H9 (cell line): Measurements from ENCODE around the gene DBNL. TPM values are rescaled to one million over a fixed set of nuclear protein-coding genes. Genes with fewer than 3 reads are reported as not detected.

Experiments
- DNase-seq: peaks from one replicate; pipeline ENCODE4 v3.0.0-alpha.2; 2017
- H2AFZ ChIP-seq: one replicate; pipeline ENCODE4 v1.6.1; 2013; ENCODE audit warnings: mild to moderate bottlenecking, low read length, control low read depth, moderate library complexity
- H2AK5ac ChIP-seq: 2 replicates; pipeline ENCODE4 v1.6.1; 2013; ENCODE audit warnings: low read length, control low read depth, mixed read lengths; ENCODE audit not compliant: insufficient read length
- H2BK120ac ChIP-seq: one replicate; pipeline ENCODE4 v1.6.1; 2013; ENCODE audit warnings: low read depth, mild to moderate bottlenecking, low read length, control low read depth, inconsistent platforms; ENCODE audit not compliant: poor library complexity, severe bottlenecking
- H2BK12ac ChIP-seq: 2 replicates; pipeline ENCODE4 v1.6.1; 2013; ENCODE audit warnings: low read length, control low read depth, mixed read lengths, low read depth; ENCODE audit not compliant: insufficient read length
- H2BK15ac ChIP-seq: 2 replicates; pipeline ENCODE4 v1.6.1; 2013; ENCODE audit warnings: low read depth, low read length, control low read depth
- H2BK20ac ChIP-seq: one replicate; pipeline ENCODE4 v1.6.1; 2013; ENCODE audit warnings: low read depth, mild to moderate bottlenecking, low read length, control low read depth, inconsistent platforms; ENCODE audit not compliant: poor library complexity, severe bottlenecking
- H2BK5ac ChIP-seq: 2 replicates; pipeline ENCODE4 v1.6.1; 2013; ENCODE audit warnings: low read length, control low read depth, mixed read lengths; ENCODE audit not compliant: insufficient read length
- H3K14ac ChIP-seq: 2 replicates; pipeline ENCODE4 v1.6.1; 2013; ENCODE audit warnings: low read length, control low read depth; ENCODE audit not compliant: insufficient read depth
- H3K18ac ChIP-seq: 2 replicates; pipeline ENCODE4 v1.6.1; 2013; ENCODE audit warnings: low read depth, mild to moderate bottlenecking, mixed read lengths, low read length, control low read depth; ENCODE audit not compliant: insufficient read length
- H3K23ac ChIP-seq: 2 replicates; pipeline ENCODE4 v1.6.1; 2013; ENCODE audit warnings: low read length, control low read depth, mixed read lengths, low read depth; ENCODE audit not compliant: insufficient read length
- H3K23me2 ChIP-seq: 2 replicates; pipeline ENCODE4 v1.6.1; 2013; ENCODE audit warnings: low read depth, mild to moderate bottlenecking, mixed read lengths, low read length, control low read depth; ENCODE audit not compliant: insufficient read length, poor library complexity, severe bottlenecking
- H3K27ac ChIP-seq: 2 replicates; pipeline ENCODE4 v1.5.1; 2013; ENCODE audit warnings: low read length, control low read depth, mixed read lengths, low read depth; ENCODE audit not compliant: insufficient read length
- H3K27me3 ChIP-seq: 2 replicates; pipeline ENCODE4 v1.6.1; 2013; ENCODE audit warnings: low read length, control low read depth, inconsistent platforms; ENCODE audit not compliant: insufficient read depth
- H3K4ac ChIP-seq: 2 replicates; pipeline ENCODE4 v1.6.1; 2013; ENCODE audit warnings: low read depth, mild to moderate bottlenecking, control low read depth, inconsistent platforms, low read length, moderate library complexity
- H3K4me1 ChIP-seq: 2 replicates; pipeline ENCODE4 v1.6.1; 2013; ENCODE audit warnings: low read length, control low read depth, inconsistent platforms; ENCODE audit not compliant: insufficient read depth
- H3K4me2 ChIP-seq: 2 replicates; pipeline ENCODE4 v1.6.1; 2013; ENCODE audit warnings: low read length, control low read depth, mixed read lengths; ENCODE audit not compliant: insufficient read length, insufficient read depth
- H3K56ac ChIP-seq: 2 replicates; pipeline ENCODE4 v1.6.1; 2013; ENCODE audit warnings: low read depth, mild to moderate bottlenecking, mixed read lengths, low read length, control low read depth; ENCODE audit not compliant: insufficient read length
- H3K79me1 ChIP-seq: 2 replicates; pipeline ENCODE4 v1.6.1; 2013; ENCODE audit warnings: low read depth, mild to moderate bottlenecking, moderate library complexity, low read length, control low read depth, inconsistent platforms; ENCODE audit not compliant: insufficient read depth, poor library complexity, severe bottlenecking
- H3K79me2 ChIP-seq: 2 replicates; pipeline ENCODE4 v1.6.1; 2013; ENCODE audit warnings: low read length, control low read depth, inconsistent platforms; ENCODE audit not compliant: insufficient read depth
- H3K9ac ChIP-seq: 2 replicates; pipeline ENCODE4 v1.6.1; 2013; ENCODE audit warnings: low read length, control low read depth, mixed read lengths; ENCODE audit not compliant: insufficient read length; ENCODE audit errors: extremely low read depth
- H3K9me3 ChIP-seq: one replicate; pipeline ENCODE4 v1.6.1; 2013; ENCODE audit warnings: low read depth, low read length, inconsistent platforms; ENCODE audit not compliant: control insufficient read depth
- H3T11ph ChIP-seq: one replicate; pipeline ENCODE4 v1.6.1; 2013; ENCODE audit warnings: mild to moderate bottlenecking, low read length, control low read depth, inconsistent platforms
- H4K20me1 ChIP-seq: one replicate; pipeline ENCODE4 v1.6.1; 2013; ENCODE audit not compliant: control insufficient read depth, insufficient read length, insufficient read depth
- H4K5ac ChIP-seq: 2 replicates; pipeline ENCODE4 v1.6.1; 2013; ENCODE audit warnings: low read depth, mild to moderate bottlenecking, mixed read lengths, low read length, control low read depth; ENCODE audit not compliant: insufficient read length
- H4K8ac ChIP-seq: replicated peaks from 2 replicates; pipeline ENCODE4 v1.6.1; 2013; ENCODE audit warnings: low read length, control low read depth, mixed read lengths, low read depth; ENCODE audit not compliant: insufficient read length
- H4K91ac ChIP-seq: 2 replicates; pipeline ENCODE4 v1.6.1; 2013; ENCODE audit warnings: low read depth, mild to moderate bottlenecking, moderate library complexity, mixed read lengths, low read length, control low read depth; ENCODE audit not compliant: insufficient read length
- H3K27ac Mint-ChIP-seq, 3 experiments: 2 replicates in 2 of 3; 3 replicates in 1 of 3; pipeline ENCODE4 v1.8.0; 2020 to 2021; ENCODE audit warnings: mixed read lengths in 3 of 3, mild to moderate bottlenecking in 1 of 3, moderate library complexity in 1 of 3
- H3K27me3 Mint-ChIP-seq: 2 replicates; pipeline ENCODE4 v1.8.0; 2021; ENCODE audit warnings: low read depth, mild to moderate bottlenecking, moderate library complexity, mixed read lengths
- H3K36me3 Mint-ChIP-seq, 3 experiments: 2 replicates in 2 of 3; 3 replicates in 1 of 3; pipeline ENCODE4 v1.8.0; 2020 to 2021; ENCODE audit warnings: low read depth in 3 of 3, mixed read lengths in 3 of 3; ENCODE audit not compliant: insufficient read depth in 1 of 3
- H3K4me1 Mint-ChIP-seq, 2 experiments: 2 replicates each; pipeline ENCODE4 v1.8.0; 2020; ENCODE audit warnings: mixed read lengths in 2 of 2
- H3K4me3 Mint-ChIP-seq, 2 experiments: 2 replicates in 1 of 2; 3 replicates in 1 of 2; pipeline ENCODE4 v1.8.0; 2020 to 2021; ENCODE audit warnings: mild to moderate bottlenecking in 2 of 2, mixed read lengths in 2 of 2, moderate library complexity in 1 of 2
- H3K9me3 Mint-ChIP-seq, 2 experiments: 2 replicates in 1 of 2; 3 replicates in 1 of 2; pipeline ENCODE4 v1.8.0; 2020; ENCODE audit warnings: mild to moderate bottlenecking in 2 of 2, mixed read lengths in 2 of 2, moderate library complexity in 1 of 2
- CTCF ChIP-seq: fragments of 200-600 bp; sonication (generic); conservative IDR thresholded peaks from 3 replicates; pipeline ENCODE4 v1.8.0; 2021; ENCODE audit warnings: antibody characterized with exemption, mild to moderate bottlenecking
- WGBS: extraction: QIAGEN DNeasy Blood & Tissue Kit; methylation state at CpG from one replicate; pipeline ENCODE4 v1.1.7; 2013; ENCODE audit warnings: missing lambda C conversion rate, low lambda C conversion rate, mixed read lengths; ENCODE audit not compliant: insufficient read length; ENCODE audit errors: extremely low coverage; 5-methylcytosine and 5-hydroxymethylcytosine counted together
- total RNA-seq: library from RNA; stranded (reverse); gene quantifications from 2 replicates; pipeline ENCODE4 v1.2.1, GENCODE V29; 2021

DBNL gene
- total RNA-seq, 1 experiment from 2014 or later: 51.3 TPM

- H3K27ac ChIP-seq: no peak overlapping the region
Observed at GRCh38 chr7:44105832-44106231, 61.3 kb downstream of the DBNL start.

More at GRCh38 chr7:44105832-44106231, 61.3 kb downstream of the DBNL start:
- H2AFZ ChIP-seq: no peak overlapping the region
- H2BK20ac ChIP-seq: no peak overlapping the region
- H3K4me2 ChIP-seq: no peak overlapping the region
- no peak overlapping the region for H2BK15ac ChIP-seq
- no peaks in the 10 kb centered on the region for H3K9me3 ChIP-seq
- no peak overlapping the region for H2AK5ac ChIP-seq
- H4K5ac ChIP-seq: no peak overlapping the region
- no peaks in the 10 kb centered on the region for H3K79me2 ChIP-seq
- H2BK120ac ChIP-seq: no peak overlapping the region
- H3K9ac ChIP-seq: no peak overlapping the region
- Mint-ChIP-seq H3K27me3 (peaks cover 30% of the 10 kb centered on the region), H3K36me3 (peaks cover 2 to 13% (median 11%) of the 10 kb centered on the region in 3 experiments; a peak in 5 of 7 replicates), H3K4me3 (peak overlapping the region; percentile 74 to 85), H3K27ac (peak overlapping the region in 1 of 3 experiments; percentile 36; a peak in 1 of 7 replicates), H3K4me1 (peaks cover 11 to 15% of the 10 kb centered on the region in 2 experiments), H3K9me3 (no peaks in the 10 kb centered on the region)
- H3K27me3 ChIP-seq: no peaks in the 10 kb centered on the region; the same call in 1 of the 2 replicates
- no peaks in the 10 kb centered on the region for H4K20me1 ChIP-seq
- no peak overlapping the region for H3K56ac ChIP-seq
- H3K23me2 ChIP-seq: peaks cover 10% of the 10 kb centered on the region
- H3K14ac ChIP-seq: no peak overlapping the region
- no peak for TF ChIP-seq CTCF
- no peaks in the 10 kb centered on the region for H3K79me1 ChIP-seq
- no peak overlapping the region for H3K4ac ChIP-seq
- H2BK12ac ChIP-seq: no peak overlapping the region
- H3K18ac ChIP-seq: no peak overlapping the region
- H3K23ac ChIP-seq: no peak overlapping the region
- no peaks in the 10 kb centered on the region; the same call in 1 of the 2 replicates for H3K4me1 ChIP-seq
- no peak overlapping the region for H2BK5ac ChIP-seq
- H4K91ac ChIP-seq: no peak overlapping the region
- DNase-seq: no peak
- no peak overlapping the region for H4K8ac ChIP-seq
- WGBS: no CpG with 5 or more reads among the region's 2 CpGs
- H3T11ph ChIP-seq: no peak overlapping the region
